Hematopoietic multipotent progenitor cell treated with erythropoietin and hydrocortisone succinate and interleukin-3 and kit ligand, for 17 days (in vitro differentiated cells): ENCODE results near the gene AUP1.
"Not testable (repeated sequence)": the region's sequence is repeated elsewhere in the genome, so short reads cannot be mapped to it uniquely, and the experiment has no call there.

Source experiments
- DNase-seq: peaks from one replicate; pipeline ENCODE4 v3.0.0-alpha.2; 2015; ENCODE audit warnings: low spot score

Gene AUP1, protein sequence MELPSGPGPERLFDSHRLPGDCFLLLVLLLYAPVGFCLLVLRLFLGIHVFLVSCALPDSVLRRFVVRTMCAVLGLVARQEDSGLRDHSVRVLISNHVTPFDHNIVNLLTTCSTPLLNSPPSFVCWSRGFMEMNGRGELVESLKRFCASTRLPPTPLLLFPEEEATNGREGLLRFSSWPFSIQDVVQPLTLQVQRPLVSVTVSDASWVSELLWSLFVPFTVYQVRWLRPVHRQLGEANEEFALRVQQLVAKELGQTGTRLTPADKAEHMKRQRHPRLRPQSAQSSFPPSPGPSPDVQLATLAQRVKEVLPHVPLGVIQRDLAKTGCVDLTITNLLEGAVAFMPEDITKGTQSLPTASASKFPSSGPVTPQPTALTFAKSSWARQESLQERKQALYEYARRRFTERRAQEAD

DNA sequence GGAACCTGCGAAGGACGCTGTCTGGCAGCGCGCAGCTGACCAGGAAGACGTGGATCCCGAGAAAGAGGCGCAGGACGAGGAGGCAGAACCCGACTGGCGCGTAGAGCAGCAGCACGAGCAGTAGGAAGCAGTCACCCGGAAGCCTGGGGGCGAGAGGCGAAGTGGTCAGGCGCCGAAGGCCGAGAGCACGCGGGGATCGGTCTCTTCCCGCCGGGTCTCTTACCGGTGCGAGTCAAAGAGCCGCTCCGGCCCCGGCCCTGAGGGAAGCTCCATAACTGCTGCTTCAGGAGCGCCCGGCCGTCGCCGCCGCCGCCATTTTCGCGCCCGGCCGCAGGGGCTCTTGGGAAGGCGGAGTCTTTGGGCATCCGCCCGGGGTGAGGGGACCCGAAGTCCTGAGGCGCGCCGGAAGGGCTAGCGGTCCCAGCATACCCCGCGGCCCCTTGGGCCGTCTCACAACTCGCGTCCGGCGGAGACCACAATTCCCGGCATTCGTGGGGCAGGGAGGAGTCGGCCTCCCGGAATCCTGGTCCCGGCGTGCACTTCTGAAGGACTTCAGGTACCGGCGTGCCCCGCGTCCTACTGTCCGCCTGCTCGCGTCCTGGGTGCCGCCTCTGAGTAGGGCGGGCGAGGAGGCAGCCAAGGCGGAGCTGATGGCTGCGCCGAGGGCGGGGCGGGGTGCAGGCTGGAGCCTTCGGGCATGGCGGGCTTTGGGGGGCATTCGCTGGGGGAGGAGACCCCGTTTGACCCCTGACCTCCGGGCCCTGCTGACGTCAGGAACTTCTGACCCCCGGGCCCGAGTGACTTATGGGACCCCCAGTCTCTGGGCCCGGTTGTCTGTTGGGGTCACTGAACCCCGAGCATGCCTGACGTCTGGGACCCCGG, at the start of gene AUP1, which contains the start of gene HTRA2:
AUP1 (minus strand) TSS at position 350 of the 882 bp plus-strand sequence; CDS start at position 273, 77 bp downstream.
HTRA2 (plus strand) TSS at position 577 of the 882 bp plus-strand sequence; CDS start at position 651, 74 bp downstream.
- DNase-seq = peak; percentile 91

DNA sequence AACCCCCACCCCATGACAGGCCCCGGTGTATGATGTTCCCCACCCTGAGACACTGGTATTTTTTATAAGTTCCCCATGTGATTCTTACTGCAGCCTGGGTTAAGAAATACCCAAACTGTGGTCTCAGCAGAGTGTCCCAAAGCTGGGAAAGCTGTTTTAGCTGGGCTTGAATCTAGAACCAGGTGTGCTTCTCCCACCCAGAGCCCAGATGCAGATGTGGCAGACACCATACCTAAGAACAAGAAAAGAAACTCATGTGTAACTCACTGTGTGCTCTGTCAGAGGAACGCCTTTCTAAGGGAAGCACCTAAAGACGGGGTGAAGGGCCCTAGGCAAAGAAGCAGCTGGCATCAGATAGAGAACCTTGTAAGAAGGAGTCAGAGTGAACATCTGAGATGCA, 48.9 kb upstream of the AUP1 start:
- DNase-seq = no peak

DNA sequence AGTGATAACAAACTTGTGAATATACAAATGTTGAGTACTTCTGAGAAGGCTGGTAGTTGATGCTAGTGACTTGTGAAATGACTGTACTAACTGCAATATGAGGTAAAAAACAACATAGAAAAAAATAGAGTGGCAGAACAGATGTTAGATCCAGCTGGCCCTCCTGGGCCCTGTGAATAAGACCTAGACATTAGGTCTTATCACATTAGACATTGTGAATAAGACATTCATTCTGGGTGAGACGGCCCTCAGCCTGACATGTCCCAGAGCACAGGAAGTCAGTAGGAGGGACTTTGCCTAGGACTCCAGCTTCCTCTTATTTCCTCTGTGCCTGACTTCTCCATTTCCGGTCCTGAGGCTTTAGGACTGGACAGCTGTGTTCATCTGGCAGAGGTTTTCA, 47.9 kb upstream of the AUP1 start:
- no peak for DNase-seq

DNA sequence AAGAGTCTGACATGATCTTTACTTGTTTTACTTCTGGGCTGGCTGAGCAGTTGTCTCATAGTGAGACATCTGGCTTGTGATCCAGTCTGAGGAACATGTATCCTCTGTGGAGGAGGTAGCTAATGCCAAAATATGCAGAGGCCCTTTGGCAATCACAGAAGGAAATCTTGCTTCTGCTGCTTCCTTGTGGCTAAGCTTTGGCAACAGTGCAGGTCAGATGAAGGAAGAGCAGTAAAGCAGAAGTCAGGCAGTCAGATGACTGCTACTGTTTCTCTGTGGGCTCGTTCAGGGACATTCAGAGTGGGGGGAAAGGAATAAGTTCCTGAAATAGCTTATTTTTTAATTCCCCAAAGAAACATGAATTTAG, 47.3 kb upstream of the AUP1 start:
- no peak for DNase-seq

DNA sequence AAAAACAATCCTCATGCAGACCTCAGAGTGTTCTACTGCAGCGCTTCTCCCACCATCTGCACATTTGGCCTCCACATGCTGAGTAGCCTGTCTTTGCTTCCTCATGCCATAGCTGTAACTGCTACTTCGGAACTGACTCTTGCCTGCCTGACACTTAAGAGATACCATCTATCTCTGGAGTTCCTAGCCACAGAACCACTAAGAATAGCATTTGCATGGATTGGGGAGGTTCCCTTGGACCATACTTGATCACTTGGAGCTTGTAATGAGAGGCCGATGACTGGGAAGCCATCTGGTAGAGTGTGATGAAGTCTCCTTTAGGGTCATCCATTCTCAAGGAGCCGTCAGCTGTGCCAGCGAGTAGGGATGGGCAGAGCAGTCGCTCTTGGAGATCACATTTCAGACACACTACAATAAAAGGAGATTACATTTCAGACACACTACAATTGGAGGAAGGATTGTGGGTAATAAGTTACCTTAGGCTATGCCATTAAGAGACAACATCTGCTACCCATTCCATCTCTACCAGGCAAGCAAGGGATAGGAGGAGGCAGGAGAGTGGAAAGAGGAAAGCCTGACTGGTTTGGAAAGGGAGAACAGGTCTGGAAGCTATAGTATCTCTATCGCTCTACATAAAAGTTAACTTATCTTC, 46.8 kb upstream of the AUP1 start:
- DNase-seq = no peak

DNA sequence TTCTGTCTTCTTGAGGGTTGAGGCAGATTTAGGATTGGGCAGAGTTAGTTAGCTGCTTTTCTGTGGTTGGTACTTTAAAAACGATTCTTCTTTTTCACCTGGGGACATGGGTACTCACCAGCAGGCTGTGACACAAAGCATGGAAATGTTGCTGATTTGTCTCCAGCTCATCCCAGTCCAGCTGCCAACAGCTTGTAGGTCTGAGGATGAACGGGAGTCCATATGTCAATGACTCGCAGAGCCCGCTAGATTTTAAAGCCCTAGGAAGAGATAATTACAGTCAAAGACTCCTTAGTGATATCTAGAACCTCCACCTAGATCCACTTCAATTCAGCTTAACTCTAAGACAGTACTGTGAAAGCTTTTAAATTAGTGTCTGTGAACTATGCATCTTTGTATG, 45.8 kb upstream of the AUP1 start:
- no peak for DNase-seq

DNA sequence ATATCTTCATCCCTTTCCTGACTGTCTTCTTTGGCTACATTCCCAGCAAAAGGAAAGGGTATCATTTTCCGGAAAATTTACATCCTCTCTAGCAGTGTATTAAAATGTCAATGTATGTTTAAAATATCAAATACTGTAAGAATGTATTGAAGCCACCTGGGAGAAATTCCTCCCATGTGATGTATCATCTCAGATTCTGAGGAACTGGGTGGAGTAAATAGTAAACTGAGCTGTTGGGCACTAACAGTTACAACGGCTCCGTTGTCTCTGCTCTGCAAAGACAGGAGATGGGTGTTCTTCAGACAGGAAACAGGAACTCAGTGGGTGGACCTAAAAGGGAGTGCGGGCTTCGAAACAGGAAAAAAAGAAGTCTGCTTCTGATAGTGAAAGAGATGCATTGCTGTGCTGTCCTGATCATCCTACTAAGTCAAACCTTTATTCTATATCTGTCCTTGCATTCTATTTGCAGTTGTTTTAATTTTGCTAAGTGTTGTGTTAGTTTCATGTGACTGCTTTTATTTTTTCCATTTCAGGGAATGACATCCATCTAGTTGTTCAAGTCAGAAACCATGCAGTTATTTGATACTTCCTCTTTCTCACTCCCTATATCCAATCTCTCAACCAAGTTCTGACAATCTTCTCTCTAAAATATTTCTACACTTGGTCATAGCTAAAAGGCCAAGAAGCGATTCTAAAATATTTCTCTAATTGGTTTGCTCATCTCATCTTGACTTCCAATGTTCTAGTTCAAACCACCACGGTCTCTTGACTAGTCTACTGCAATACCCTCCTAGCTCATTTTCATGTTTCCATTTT, 44.4 kb upstream of the AUP1 start:
- DNase-seq = no peak

DNA sequence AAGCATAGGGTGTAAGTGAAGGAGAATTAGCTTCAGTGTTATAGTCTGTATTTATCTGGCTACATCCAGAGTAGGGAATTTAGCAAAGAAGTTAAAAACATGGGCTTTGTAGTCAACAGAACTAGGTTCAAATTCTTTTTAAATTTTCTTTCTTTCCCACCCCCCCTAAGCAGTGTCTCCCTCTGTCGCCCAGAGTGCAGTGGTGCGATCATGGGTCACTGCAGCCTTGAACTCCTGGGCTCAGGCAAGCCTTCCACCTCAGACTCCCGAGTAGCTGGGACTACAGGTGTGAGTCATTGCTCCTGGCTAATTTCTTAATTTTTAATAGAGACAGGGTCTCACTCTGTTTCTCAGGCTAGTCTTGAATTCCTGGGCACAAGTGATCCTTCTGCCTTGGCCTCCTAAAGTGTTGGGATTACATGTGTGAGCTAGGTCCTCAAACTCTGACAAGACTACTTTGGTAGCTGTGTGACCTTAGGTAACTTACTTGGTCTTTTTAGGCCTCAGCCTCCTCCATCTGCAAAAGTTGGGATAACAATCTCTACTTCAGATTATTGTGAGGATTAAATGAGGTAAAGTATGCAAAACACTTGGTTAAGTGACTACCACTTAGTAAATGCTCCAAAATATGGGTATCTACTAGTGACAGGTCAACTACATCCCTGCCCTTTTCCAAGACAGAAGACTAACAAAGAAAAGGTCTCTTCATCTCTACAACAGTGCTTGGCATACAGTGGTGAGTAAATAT, 42.8 kb upstream of the AUP1 start:
- no peak for DNase-seq

DNA sequence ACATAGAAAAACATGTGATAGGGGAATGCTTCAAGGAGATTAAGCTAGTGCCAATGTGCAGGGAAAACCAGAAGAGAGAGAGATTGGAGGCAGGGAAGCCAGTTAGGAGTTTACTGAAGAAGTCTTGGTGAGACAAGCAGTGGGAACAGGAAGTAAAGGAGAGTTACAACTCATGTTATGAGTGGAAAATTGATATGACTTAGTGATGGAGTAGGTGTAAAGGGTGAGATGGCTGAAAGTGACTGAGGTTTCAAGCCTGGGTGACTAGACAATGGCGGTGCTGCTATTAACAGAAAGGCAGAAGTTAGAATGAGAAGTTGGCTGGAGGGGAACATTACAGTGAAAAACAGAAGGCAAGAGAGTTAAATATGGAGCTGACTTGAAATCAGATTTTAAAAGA, 41.6 kb upstream of the AUP1 start:
- no peak for DNase-seq

DNA sequence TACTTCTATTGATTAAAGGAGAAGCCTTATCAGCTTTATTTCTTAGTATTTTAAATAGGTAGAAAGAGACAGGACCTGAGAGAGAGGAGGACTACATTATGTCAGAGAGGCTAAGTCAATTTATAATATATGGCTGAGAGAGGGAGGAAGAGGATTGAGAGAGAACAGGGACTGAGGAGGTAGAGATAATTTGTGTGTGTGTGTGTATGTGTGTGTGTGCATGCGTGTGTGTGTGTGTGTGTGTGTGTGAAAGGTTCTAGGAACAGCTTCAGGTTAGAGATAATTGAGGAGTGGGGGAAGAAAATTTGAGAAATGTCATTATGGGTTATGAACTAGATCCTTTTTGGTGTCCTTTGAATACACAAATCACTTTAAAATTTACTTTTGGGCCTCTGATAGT, 40.2 kb upstream of the AUP1 start:
- DNase-seq = no peak

DNA sequence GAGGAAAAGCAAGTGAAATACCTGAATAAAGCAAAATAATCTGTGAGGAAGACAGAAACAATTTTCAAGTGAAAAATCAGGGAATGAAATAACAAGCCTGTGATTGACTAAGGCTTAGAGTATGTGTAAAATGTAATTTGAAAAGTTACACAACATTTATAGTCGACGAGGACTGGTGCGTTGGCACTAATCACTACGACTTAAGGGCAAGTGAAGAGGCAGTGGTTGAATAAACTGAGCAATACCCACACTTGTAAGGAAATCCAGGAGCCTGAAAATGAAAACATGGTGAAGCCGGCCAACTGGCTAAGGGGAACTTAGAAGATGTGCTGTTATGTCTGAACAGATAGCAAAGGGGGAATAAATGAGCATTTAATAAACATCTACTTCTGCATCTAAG, 38.4 kb upstream of the AUP1 start:
- DNase-seq = no peak

DNA sequence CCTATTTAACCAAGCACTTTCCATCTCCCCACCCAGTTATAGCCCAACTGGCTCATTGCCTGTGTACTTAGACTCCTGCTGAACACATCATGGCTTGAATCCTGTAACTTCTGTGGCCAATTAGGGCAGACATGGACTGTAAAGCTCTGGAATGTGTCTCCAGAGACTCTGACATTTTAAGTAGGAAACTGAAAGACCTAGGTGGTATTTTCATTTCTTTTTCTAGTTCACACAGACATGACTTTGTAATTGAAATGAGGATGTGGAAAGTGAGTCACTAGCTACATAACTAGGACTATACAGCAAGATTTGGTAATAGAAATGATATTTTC, 37.2 kb upstream of the AUP1 start:
- no peak for DNase-seq

DNA sequence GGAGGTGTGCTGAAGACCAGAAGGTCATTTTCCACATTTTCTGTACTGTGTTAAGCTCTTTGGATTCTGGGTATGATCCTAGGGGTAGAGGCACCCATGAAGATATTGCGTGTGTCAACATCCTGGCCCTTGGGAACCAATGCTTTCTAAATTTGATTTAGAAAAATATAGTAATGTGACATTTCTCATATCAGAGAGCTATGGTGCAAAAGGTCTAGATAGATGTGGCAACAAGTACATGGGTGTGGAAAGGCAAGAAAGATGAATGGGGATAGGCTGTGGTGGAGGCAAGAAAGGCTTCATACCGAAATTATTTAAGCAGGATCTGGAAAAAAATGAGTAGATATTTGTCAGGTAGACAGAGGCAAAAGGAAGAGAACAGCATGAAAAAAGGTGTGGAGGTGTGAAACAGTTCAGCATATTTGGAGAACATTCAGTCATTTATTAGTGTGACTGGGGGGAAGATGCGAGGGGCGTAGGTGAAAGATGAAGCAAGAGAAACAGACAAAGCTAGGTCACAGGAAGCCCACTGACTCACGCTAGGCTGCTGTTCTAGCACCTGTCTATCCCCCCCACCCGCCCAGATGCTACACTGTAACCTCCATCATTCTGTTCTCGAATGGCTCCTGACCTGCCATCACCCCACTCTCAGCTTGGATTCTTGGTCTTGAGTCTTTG, 36.7 kb upstream of the AUP1 start:
- DNase-seq = no peak

DNA sequence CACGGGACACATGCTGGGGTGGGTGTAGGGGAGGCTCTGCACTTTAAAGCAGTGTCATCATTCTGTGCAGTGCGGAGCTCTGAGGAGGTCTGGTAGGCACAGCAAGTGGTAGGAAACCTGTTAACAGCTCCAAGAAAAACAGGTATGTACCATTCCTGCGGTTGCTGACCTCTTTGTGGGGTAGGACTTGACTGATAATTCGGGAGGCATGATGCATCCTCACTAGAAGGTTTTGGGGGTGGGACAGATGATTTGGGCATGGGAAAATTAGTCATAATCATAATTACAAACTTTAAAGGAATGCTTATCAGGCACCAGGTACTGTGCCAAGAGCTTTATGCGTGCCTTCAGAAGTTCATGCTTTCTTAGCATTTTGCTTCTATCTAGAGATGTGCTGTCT, 34.7 kb upstream of the AUP1 start:
- no peak for DNase-seq

DNA sequence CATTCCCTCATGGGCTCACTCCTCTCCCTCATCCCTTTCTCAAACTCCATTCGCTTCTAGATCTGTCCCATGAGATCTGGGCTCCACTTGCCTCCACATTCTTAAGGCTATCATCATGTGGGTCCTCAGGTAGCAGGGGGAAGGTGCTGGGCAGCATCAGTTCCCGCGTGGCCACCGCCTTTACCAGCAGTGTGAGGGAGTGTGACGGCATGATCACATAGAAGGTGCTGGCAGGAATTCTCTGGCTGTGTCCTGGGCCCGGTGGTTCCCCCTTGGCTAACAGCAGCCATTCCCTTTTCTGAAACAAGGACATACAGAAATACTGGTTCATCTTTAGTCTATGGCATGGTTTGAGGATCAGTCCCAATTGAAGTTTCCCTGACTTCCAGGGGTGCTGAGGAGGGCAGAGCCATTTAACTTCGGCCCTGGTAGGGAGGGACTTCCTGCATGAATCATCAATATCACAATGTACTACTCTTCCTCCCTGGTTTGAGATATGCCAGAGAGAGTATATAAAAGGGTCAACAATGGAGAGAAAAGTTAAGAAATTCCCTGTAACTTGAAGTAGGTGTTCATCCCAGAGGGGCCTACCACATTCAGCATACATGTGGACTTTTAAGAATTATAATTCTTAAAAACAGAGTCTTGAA, 32.7 kb upstream of the AUP1 start:
- DNase-seq = no peak

DNA sequence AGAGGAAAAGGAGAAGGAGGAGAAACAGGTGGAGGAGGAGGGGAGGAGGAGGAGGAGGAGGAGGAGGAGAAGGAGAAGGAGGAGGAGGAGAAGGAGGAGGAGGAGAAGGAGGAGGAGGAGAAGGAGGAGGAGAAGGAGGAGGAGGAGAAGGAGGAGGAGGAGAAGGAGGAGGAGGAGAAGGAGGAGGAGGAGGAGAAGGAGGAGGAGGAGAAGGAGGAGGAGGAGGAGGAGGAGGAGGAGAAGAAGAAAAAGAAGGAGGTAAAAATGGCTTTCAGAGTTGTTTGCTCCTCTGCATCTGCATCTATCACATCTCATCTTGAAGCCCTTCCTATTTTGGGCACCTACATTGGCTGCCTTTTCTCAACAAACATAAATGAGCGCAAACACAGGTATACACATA, 31.5 kb upstream of the AUP1 start:
- DNase-seq = not testable (repeated sequence)

DNA sequence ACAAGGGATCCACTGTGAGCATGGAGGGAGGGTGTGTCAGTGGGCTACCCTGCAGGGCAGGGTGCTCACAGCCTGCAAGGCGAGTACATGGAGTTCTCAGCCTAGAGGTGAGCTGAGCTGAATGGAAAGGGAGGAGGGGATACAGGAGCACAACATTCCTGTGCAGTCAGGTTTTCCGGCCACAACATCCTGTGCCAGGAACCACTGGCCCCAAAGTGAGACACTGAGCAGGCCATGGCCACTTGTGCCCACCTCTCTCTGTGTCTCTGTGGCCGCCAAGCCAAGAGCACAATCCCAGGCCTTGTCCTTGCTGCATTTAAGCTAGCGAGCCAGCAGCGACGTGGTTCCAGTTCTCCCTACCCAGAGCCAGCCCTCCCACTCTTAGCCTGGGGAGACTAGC, 31.1 kb upstream of the AUP1 start:
- no peak for DNase-seq

DNA sequence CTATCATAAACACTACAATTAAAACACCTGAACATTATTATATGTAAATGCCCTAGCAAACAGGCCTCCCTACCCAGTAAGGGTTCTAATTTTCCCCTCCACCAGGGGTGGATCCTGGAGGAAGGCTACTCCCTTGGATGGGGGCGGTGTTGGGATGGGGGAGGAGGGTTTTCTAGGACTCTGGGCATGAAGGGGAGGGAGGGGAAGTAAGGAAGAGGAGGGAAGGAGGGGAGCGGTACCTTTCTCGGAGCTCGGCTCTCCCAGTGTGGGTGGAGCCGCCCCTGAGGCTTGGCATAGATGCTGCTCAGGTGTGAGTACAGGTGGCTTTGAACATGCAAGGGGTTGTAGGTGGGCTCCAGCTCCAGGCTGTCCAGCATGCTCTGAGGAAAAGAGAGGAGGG, 30.4 kb upstream of the AUP1 start:
- DNase-seq = no peak

DNA sequence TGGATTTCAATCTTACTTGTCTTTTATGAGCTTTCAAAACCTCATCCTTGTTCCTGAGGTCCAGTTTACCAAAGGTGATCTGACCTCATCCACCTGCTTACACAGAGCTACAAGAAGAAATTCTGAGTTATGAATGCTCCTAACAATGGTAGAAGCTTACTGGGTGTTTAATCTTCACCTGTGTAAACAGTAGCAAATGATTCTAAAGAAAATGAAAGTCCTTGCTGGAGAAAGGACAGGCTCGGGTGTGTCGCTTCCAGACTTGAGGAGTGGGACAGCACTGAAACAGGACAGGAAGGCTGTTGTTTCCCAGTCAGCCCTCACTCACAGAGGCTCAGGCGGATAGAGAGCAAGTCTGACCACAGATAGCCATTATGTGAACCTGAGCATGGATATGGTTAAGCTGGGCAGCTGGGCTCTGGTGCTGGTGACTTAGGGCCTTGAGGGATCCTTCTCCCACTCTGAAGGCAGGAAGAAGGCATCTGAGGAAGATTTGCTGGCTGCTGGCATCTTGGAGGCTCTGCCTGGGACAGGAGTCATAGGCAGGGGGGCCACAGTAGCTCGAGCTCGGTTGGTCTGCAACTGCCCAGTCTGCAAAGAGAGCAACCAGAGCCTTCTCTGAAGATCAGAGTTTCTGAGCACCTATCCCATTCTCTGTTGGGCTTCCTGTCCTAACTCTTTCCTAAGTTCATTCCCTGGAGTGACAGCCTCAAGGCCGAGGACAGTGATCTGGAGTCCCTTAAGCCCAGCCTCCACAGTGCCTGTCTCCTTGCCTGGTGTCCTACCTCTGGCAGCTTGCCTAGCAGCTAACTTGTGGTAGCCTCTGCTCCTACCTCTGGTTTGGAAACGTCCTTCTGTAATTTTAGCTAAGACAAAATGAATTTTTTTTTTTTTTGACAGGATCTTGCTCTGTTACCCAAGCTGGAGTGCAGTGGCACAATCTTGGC, 29.1 kb upstream of the AUP1 start:
- no peak for DNase-seq
